K562 (cell line): ENCODE measurements around the gene STING1. TPM values are rescaled to one million over a fixed set of nuclear protein-coding genes. Genes with fewer than 3 reads are reported as not detected.

Source experiments
- CBX2 ChIP-seq: fragments of 200-600 bp; sonication (generic); IDR thresholded peaks from one replicate; pipeline ENCODE4 v1.6.1; 2012; ENCODE audit warnings: mild to moderate bottlenecking, low read length, inconsistent platforms; ENCODE audit not compliant: insufficient read depth, poor library complexity, severe bottlenecking
- DPF2 ChIP-seq: fragments of 450-650 bp; IDR thresholded peaks from 2 replicates; pipeline ENCODE4 v1.6.1; 2016
- EP400 ChIP-seq: fragments of 450-650 bp; IDR thresholded peaks from 2 replicates; pipeline ENCODE4 v1.6.1; 2017; ENCODE audit warnings: antibody characterized with exemption, mild to moderate bottlenecking, moderate library complexity
- FOXK1 ChIP-seq: sonication (generic); formaldehyde crosslinking; IDR thresholded peaks from 2 replicates; pipeline ENCODE4 v1.8.0; 2022; ENCODE audit warnings: missing genetic modification reagents, mild to moderate bottlenecking, borderline replicate concordance
- GABPA ChIP-seq: fragments of 200-800 bp; sonication (Bioruptor generic); conservative IDR thresholded peaks from 2 replicates; pipeline ENCODE4 v1.6.1; 2016; ENCODE audit warnings: low read depth, missing genetic modification characterization, missing compliant biosample characterization
- LARP7 ChIP-seq: fragments of 450-650 bp; IDR thresholded peaks from 2 replicates; pipeline ENCODE4 v1.6.1; 2016
- MTA1 ChIP-seq: fragments of 450-650 bp; IDR thresholded peaks from 2 replicates; pipeline ENCODE4 v1.6.1; 2017; ENCODE audit warnings: borderline replicate concordance
- POLR2AphosphoS2 ChIP-seq: IDR thresholded peaks from 2 replicates; pipeline ENCODE4 v1.6.1; 2012; ENCODE audit warnings: low read length, improper control_type of control experiment
- TAF9B ChIP-seq: fragments of 450-650 bp; IDR thresholded peaks from 2 replicates; pipeline ENCODE4 v1.6.1; 2018; ENCODE audit warnings: mild to moderate bottlenecking; ENCODE audit not compliant: partially characterized antibody
- TRIM24 ChIP-seq, 2 experiments: fragments of 450-650 bp; IDR thresholded peaks; 2 replicates each; pipeline ENCODE4 v1.6.1; 2016
- ZNF324 ChIP-seq: fragments of 250-450 bp; sonication (Bioruptor Pico); IDR thresholded peaks from 2 replicates; pipeline ENCODE4 v1.4.0; 2020; ENCODE audit warnings: mild to moderate bottlenecking
- polyA plus RNA-seq, 8 experiments: library from polyadenylated mRNA; depleted of rRNA in 4 of 8; stranded (reverse) in 5 of 8; unstranded in 3 of 8; fragments of >200 nt; fragmentation: Nextera tagmentation in 2 of 8; fragmentation: Illumina TruSeq in 1 of 8; extraction: Ambion mirVana in 2 of 8; extraction: Trizol in 1 of 8; gene quantifications; 2 replicates each; pipeline versions ENCODE4 v1.2.1 to v1.2.3, GENCODE V29; 2011 to 2014; ENCODE audit warnings: inconsistent platforms in 1 of 8, missing spikeins in 1 of 8
- total RNA-seq, 7 experiments: library from RNA; depleted of rRNA in 6 of 7; stranded (reverse); fragments of >200 nt in 6 of 7; fragmentation: Illumina TruSeq in 2 of 7; extraction: Trizol in 2 of 7; gene quantifications; 2 replicates each; pipeline versions ENCODE4 v1.2.1 to v1.2.3, GENCODE V29; 2011 to 2021; ENCODE audit warnings: low replicate concordance in 1 of 7
- TF ChIP-seq, protein P1 (sequence below), 2 experiments: fragments of 450-650 bp in 1 of 2; sonication (generic) in 1 of 2; formaldehyde crosslinking in 1 of 2; IDR thresholded peaks; 2 replicates each; pipeline versions ENCODE4 v1.7.1 to v1.9.0; 2016 to 2022; ENCODE audit warnings: inconsistent platforms in 1 of 2, mild to moderate bottlenecking in 1 of 2, missing genetic modification reagents in 1 of 2
- TF ChIP-seq, protein P2 (sequence below): fragments of 250-450 bp; sonication (Bioruptor Pico); IDR thresholded peaks from 2 replicates; pipeline ENCODE4 v1.8.0; 2021; ENCODE audit warnings: mild to moderate bottlenecking, moderate library complexity
- TF ChIP-seq, protein P3 (sequence below): sonication (generic); formaldehyde crosslinking; IDR thresholded peaks from 2 replicates; pipeline ENCODE4 v1.8.1; 2023; ENCODE audit warnings: mild to moderate bottlenecking, missing genetic modification reagents

Gene STING1
- total and polyA plus RNA-seq, 9 of the 15 experiments (the other 6 are each of a cell fraction or from before 2014, with no cell fraction given): 20.8 to 69.1 (median 44.7) TPM

DNA sequence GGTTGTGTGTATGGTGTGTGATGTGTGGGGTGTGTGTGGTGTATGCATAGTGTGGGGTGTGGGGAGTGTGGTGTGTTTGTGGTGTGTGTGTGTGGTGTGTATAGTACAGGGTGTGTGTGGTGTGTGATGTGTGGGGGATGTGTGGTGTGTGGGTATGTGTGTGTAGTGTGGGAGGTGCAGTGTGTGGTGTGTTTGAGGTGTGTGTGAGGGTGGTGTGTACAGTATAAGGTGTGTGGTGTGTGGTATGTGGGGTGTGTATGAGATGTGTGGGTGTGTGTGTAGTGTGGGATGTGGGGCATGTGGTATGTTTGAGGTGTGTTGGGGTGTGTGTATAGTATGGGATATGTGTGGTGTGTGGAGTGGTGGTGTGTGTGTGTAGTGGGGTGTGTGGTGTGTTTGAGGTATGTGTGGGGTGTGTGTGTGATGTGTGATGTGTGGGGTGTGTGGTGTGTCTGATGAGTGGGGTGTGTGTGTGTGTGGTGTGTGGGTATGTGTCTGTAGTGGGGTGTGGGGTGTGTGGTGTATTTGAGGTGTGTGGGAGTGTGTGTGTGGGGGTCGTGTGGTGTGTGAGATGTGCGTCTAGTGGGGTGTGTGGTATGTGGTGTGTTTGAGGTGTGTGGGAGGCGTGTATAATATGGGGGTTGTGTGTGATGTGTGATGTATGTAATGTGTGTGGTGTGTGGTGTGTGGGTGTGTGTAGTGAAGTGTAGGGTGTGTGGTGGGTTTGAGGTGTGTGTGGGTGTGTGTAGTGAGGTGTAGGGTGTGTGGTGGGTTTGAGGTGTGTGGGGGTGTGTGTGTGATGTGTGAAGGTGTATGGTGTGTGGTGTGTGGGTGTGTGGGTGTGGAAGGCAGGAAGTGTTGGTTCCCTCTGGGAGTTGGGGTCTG, 28.6 kb downstream of the STING1 start (continued):
- TF ChIP-seq, protein P1, sequence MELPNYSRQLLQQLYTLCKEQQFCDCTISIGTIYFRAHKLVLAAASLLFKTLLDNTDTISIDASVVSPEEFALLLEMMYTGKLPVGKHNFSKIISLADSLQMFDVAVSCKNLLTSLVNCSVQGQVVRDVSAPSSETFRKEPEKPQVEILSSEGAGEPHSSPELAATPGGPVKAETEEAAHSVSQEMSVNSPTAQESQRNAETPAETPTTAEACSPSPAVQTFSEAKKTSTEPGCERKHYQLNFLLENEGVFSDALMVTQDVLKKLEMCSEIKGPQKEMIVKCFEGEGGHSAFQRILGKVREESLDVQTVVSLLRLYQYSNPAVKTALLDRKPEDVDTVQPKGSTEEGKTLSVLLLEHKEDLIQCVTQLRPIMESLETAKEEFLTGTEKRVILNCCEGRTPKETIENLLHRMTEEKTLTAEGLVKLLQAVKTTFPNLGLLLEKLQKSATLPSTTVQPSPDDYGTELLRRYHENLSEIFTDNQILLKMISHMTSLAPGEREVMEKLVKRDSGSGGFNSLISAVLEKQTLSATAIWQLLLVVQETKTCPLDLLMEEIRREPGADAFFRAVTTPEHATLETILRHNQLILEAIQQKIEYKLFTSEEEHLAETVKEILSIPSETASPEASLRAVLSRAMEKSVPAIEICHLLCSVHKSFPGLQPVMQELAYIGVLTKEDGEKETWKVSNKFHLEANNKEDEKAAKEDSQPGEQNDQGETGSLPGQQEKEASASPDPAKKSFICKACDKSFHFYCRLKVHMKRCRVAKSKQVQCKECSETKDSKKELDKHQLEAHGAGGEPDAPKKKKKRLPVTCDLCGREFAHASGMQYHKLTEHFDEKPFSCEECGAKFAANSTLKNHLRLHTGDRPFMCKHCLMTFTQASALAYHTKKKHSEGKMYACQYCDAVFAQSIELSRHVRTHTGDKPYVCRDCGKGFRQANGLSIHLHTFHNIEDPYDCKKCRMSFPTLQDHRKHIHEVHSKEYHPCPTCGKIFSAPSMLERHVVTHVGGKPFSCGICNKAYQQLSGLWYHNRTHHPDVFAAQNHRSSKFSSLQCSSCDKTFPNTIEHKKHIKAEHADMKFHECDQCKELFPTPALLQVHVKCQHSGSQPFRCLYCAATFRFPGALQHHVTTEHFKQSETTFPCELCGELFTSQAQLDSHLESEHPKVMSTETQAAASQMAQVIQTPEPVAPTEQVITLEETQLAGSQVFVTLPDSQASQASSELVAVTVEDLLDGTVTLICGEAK (IDR thresholded peaks at IDR 0.05): no peak
- TF ChIP-seq, protein P1 (CRISPR knock-in tag; IDR thresholded peaks at IDR 0.05): no peak
- TF ChIP-seq FOXK1 (no peak), EP400 (no peak), ZNF324 (CRISPR knock-in tag) (no peak), TAF9B (no peak), POLR2AphosphoS2 (no peak), LARP7 (0 out of 2 replicates have a peak, but pooled peaks have one; percentile 43), CBX2 (no peak), GABPA (no peak), MTA1 (no peak), DPF2 (0 out of 2 replicates have a peak, but pooled peaks have one; percentile 39), TRIM24 (IDR thresholded peaks at IDR 0.05) (peak in 1 of 2 experiments; percentile 15; a peak in 1 of 4 replicates)
- TF ChIP-seq, protein P2, sequence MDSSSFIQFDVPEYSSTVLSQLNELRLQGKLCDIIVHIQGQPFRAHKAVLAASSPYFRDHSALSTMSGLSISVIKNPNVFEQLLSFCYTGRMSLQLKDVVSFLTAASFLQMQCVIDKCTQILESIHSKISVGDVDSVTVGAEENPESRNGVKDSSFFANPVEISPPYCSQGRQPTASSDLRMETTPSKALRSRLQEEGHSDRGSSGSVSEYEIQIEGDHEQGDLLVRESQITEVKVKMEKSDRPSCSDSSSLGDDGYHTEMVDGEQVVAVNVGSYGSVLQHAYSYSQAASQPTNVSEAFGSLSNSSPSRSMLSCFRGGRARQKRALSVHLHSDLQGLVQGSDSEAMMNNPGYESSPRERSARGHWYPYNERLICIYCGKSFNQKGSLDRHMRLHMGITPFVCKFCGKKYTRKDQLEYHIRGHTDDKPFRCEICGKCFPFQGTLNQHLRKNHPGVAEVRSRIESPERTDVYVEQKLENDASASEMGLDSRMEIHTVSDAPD (CRISPR knock-in tag): no peak
- TF ChIP-seq, protein P3, sequence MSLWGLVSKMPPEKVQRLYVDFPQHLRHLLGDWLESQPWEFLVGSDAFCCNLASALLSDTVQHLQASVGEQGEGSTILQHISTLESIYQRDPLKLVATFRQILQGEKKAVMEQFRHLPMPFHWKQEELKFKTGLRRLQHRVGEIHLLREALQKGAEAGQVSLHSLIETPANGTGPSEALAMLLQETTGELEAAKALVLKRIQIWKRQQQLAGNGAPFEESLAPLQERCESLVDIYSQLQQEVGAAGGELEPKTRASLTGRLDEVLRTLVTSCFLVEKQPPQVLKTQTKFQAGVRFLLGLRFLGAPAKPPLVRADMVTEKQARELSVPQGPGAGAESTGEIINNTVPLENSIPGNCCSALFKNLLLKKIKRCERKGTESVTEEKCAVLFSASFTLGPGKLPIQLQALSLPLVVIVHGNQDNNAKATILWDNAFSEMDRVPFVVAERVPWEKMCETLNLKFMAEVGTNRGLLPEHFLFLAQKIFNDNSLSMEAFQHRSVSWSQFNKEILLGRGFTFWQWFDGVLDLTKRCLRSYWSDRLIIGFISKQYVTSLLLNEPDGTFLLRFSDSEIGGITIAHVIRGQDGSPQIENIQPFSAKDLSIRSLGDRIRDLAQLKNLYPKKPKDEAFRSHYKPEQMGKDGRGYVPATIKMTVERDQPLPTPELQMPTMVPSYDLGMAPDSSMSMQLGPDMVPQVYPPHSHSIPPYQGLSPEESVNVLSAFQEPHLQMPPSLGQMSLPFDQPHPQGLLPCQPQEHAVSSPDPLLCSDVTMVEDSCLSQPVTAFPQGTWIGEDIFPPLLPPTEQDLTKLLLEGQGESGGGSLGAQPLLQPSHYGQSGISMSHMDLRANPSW (CRISPR knock-in tag): no peak
